Effector memory CD4-positive, alpha-beta T cell (primary cell): ENCODE results near the gene KRAS.

ENCODE experiments used
- DNase-seq, 3 donors: peaks; one replicate each; pipeline ENCODE4 v3.0.0-alpha.2; 2020
- H3K27ac ChIP-seq: 2 replicates; pipeline ENCODE4 v1.7.0; 2013; ENCODE audit warnings: mild to moderate bottlenecking, low read length, moderate library complexity; ENCODE audit not compliant: insufficient read depth, poor library complexity, severe bottlenecking
- H3K27me3 ChIP-seq: replicated peaks from 2 replicates; pipeline ENCODE4 v1.7.0; 2013; ENCODE audit warnings: mild to moderate bottlenecking, low read length; ENCODE audit not compliant: insufficient read depth, control insufficient read depth, poor library complexity, severe bottlenecking
- H3K36me3 ChIP-seq: 2 replicates; pipeline ENCODE4 v1.7.0; 2013; ENCODE audit warnings: mild to moderate bottlenecking, low read length, moderate library complexity; ENCODE audit not compliant: control insufficient read depth, insufficient read depth
- H3K4me1 ChIP-seq: 2 replicates; pipeline ENCODE4 v1.7.0; 2013; ENCODE audit warnings: low read length, mild to moderate bottlenecking; ENCODE audit not compliant: control insufficient read depth, insufficient read depth, poor library complexity, severe bottlenecking
- H3K4me3 ChIP-seq: 2 replicates; pipeline ENCODE4 v1.7.0; 2013; ENCODE audit warnings: low read length, low read depth, mild to moderate bottlenecking; ENCODE audit not compliant: insufficient read depth, poor library complexity, severe bottlenecking
- H3K9me3 ChIP-seq: 2 replicates; pipeline ENCODE4 v1.7.0; 2013; ENCODE audit warnings: mild to moderate bottlenecking, low read length, moderate library complexity; ENCODE audit not compliant: control insufficient read depth

Gene KRAS

DNA sequence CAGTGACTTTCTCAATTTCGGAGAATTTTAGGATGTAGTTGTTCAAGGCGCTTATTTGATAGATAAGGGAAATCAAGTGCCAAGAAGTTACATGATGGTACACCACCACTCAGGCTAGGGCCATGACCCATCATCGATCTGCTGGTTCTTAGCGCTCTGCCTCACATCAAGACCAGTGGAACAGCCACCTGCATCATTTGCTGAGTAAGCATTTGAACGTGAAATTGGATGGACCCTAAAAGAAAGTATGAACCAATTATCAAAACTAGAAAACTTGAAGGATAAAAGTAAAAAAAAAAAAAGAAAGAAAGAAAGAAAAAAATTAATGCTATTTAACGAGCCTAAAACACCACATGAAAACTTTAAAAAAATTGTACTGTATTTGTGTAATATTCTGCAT lies 27.5 kb upstream of the KRAS start:
- Histone ChIP-seq H3K9me3 (no peaks in the 10 kb centered on the region), H3K27ac (no peak overlapping the region), H3K4me1 (peaks cover 6% of the 10 kb centered on the region), H3K4me3 (no peak overlapping the region), H3K27me3 (no peaks in the 10 kb centered on the region), H3K36me3 (no peaks in the 10 kb centered on the region)
- no peak for DNase-seq

DNA sequence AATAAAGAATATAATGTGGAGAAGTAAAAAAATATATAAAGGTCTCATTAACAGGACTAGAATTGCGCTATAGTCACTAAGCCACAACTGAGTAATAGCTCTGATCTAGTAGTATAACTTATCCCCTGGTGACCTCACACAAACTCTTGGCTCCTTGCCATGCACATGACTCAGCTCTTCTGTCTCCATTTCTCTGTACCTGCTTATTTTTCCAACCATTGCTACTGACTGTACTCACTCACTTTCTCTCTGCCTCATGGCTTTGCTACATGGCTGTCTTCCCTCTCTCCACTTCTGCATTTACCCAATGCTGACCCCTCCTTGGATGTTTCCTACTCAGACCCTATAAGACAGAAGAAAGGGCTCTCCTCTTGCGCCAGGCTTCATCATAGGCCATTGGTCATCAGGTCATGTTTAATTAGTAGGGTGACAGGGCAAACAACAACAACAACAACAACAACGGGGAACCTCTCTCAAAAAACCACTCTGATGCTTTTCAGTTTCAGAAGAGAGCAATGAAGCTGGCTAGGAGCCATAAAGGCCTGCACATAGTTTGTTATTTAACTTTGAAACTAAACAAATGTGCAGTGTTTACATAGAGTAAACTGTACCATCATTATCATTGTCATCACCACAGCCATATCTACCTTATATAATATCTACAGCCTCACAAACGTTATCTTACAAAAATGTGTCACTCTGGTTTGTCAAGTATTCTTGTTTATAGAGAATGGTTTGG lies 25.6 kb upstream of the KRAS start:
- Histone ChIP-seq H3K9me3 (no peaks in the 10 kb centered on the region), H3K27ac (no peak overlapping the region), H3K36me3 (no peaks in the 10 kb centered on the region), H3K4me3 (no peak overlapping the region), H3K27me3 (no peaks in the 10 kb centered on the region), H3K4me1 (peaks cover 6% of the 10 kb centered on the region)
- DNase-seq = no peak

DNA sequence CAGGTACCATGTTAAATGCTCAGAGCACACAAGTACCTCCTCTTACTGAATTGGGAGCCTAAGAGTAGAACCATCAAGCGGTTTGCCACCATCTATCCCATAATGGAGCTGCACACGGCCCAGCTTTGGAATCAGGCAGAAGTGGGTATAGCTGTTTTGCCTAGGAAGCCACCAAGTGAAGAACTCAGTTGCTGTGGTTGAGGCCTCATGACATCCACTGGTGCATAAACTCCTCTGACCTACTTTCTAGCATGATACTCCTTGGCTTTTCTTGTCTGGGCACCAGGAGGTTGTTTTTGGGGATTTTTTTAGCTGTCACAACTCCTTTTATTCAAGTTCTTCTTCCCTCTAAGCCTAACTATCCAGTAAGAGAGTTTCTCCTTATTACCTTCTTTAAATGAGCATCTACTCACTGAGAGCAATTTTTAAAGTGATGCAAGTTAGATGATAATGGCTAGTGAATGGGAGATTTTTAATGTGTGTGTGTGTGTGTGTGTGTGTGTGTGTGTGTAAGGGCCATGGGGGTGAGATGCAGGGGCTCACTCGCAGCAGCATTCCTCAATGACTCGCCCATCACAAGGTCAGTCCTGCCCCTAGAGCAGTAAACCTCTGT lies 20.9 kb upstream of the KRAS start:
- Histone ChIP-seq H3K27me3 (no peaks in the 10 kb centered on the region), H3K9me3 (no peaks in the 10 kb centered on the region), H3K36me3 (no peaks in the 10 kb centered on the region), H3K27ac (no peak overlapping the region), H3K4me1 (no peaks in the 10 kb centered on the region), H3K4me3 (no peak overlapping the region)
- DNase-seq = no peak

DNA sequence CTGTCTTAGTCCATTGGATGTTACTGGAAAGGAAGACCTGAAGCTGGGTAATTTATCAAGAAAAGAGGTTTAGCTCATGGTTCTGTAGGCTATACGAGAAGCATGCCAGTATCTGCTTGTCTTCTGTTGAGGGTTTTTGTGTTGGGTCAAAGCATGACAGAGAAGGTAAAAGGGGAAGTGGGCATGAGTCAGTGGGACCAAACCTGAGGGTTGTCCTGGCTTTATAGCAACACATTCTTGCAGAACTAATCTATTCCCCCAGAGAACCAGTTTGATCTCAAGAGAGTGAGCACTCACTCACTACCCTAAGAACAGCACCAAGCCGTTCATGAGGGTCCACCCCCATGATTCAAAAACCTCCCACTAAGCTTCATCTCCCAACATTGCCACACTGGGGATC lies 19.0 kb upstream of the KRAS start:
- Histone ChIP-seq H3K4me3 (no peak overlapping the region), H3K9me3 (no peaks in the 10 kb centered on the region), H3K27ac (no peak overlapping the region), H3K4me1 (no peaks in the 10 kb centered on the region), H3K27me3 (no peaks in the 10 kb centered on the region), H3K36me3 (no peaks in the 10 kb centered on the region)
- DNase-seq = no peak

DNA sequence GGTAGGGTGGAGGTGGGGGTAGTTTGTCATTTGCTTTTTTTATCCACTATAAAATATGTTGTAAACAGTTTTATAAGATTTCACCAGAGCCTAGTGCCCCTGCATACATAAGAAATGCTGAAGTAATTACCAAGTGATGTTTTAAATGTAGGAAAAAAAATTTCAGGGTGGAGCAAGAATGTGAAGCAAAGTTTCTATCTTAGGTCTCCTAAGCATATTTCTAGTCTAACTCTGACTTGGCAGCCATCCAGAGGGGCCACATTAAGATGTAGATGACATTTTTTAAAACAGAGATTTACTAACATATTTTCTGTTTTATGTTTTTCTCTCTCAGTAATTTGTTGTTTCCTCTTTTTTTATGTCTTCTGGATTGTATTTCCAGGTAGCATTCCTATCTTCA lies 15.8 kb upstream of the KRAS start:
- Histone ChIP-seq H3K36me3 (no peaks in the 10 kb centered on the region), H3K4me3 (no peak overlapping the region), H3K27me3 (no peaks in the 10 kb centered on the region), H3K4me1 (no peaks in the 10 kb centered on the region), H3K27ac (no peak overlapping the region), H3K9me3 (no peaks in the 10 kb centered on the region)
- DNase-seq = no peak

DNA sequence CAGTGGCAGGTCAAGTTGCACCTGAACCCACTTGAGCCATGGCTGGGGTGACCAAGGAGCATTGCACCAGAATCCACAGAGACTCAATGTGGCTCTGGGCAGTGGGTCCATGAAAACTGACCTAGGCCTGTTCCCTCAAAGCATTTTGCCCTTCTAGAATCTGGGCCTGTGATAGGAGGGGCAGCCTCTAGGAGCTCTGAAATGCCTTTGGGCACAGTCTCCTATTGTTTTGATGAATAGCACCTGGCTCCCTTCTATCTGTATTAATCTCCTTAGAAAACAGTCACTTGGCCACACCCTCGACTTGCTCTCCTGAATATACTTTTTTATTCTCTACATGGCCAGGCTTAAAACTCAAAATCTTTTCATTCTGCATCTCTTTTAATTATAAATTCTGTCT lies 14.1 kb upstream of the KRAS start:
- Histone ChIP-seq H3K4me1 (no peaks in the 10 kb centered on the region), H3K36me3 (no peaks in the 10 kb centered on the region), H3K27me3 (no peaks in the 10 kb centered on the region), H3K4me3 (no peak overlapping the region), H3K27ac (no peak overlapping the region), H3K9me3 (no peaks in the 10 kb centered on the region)
- no peak for DNase-seq

DNA sequence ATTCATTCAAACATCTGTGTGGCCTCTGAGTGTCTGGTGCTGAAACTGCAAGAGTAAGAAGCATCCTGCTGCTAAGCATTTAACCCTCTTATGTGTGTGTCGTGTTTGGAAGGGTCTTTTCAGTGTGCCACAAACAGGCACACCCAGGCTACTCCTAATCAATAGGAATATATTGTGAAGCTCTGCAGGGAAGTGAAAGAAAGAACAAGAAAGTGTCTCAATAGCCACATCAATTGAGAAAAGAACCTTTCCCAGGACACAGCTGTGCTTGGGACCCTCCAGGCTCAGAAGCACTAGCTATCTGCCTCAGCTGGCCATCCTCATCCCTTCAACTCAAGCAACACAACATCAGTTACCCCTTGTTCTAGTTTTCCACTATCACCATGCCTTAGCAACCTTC lies 13.4 kb upstream of the KRAS start:
- Histone ChIP-seq H3K9me3 (no peaks in the 10 kb centered on the region), H3K36me3 (no peaks in the 10 kb centered on the region), H3K27me3 (no peaks in the 10 kb centered on the region), H3K27ac (no peak overlapping the region), H3K4me3 (no peak overlapping the region), H3K4me1 (no peaks in the 10 kb centered on the region)
- DNase-seq = no peak

DNA sequence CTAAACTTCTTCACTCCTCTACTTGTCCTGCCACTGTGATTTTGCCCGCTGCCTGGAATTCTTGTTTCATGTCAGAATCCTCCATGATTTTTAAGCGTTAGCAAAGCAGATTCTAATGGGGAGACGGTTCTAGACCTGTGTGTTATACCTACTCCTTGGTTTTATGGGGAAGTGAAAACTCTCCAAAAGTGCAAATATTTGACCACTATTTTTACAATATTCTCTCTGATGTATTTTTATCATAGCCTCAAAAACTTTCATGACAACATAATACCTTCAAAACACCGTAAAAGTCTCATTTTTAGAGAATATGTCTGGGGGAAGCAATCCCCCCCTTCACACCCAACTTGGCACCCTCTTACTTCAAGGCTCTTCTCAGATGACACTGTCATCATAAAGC lies 12.9 kb upstream of the KRAS start:
- Histone ChIP-seq H3K27me3 (no peaks in the 10 kb centered on the region), H3K4me1 (no peaks in the 10 kb centered on the region), H3K27ac (no peak overlapping the region), H3K36me3 (no peaks in the 10 kb centered on the region), H3K9me3 (no peaks in the 10 kb centered on the region), H3K4me3 (no peak overlapping the region)
- no peak for DNase-seq

DNA sequence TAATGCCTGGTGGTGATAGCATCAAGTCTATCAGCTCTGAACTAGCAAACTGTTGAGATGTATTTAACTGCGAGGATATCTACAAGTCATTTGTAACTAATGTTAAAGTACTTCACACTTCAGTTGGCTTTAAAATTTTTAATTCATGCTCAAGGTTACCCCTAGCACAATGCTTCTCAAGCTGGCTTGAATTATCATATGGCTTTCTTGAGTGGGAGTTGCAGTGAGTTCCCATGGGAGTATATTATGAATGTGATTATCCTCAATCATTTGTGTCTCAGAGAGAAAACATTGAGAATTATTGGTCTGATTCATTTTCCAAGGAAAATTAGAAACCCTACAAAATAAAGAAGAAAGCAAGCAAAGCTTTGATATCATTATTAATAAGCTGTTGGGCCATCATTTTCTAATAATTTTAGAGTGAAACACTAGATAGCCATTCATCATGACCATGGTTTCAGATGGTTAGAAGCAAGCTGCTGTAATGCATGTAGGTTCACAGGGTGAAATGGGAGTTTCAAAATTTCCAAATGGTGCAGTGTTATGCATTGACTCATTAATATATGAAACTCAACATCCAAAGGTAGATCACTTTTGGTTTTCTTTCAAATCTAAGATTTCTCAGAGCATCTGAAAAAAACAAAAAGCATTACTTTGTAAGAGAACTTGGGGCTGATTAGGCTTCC lies 11.8 kb upstream of the KRAS start:
- H3K4me1 ChIP-seq = no peaks in the 10 kb centered on the region
- H3K4me3 ChIP-seq = no peak overlapping the region
- no peaks in the 10 kb centered on the region for H3K9me3 ChIP-seq
- no peak overlapping the region for H3K27ac ChIP-seq
- no peak for DNase-seq
- H3K27me3 ChIP-seq = no peaks in the 10 kb centered on the region
- no peaks in the 10 kb centered on the region for H3K36me3 ChIP-seq

DNA sequence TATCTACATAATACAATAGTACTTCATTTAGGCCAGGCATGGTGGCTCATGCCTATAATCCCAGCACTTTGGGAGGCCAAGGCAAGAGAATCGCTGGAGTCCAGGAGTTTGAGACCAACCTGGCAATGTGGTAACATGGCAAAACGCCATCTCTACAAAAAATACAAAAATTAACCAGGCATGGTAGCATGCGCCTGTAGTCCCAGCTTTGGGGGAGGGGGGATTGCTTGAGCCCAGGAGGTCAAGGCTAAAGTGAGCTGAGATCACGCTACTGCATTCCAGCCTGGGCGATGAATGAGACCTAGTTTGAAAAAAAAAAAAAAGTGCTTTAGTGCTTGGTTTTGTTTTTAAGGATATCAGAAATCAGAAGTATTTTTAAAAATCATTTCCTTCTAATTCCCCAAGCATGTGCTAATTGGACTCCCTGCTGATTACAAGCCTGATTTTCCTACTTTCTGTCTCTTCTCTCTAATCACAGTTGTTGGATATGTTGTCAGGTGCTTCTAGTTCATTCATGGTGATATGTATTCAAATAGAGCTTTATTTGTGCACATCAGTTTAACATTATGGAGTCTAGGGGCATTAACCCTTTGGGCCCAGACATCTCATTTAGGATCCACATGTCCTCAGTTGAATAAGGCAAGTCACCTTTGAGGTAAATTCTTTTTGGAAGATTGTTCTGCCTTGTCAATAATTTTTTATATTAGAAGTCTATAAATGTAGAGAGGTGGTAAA lies 7.0 kb upstream of the KRAS start:
- H3K4me1 ChIP-seq = no peaks in the 10 kb centered on the region
- H3K27ac ChIP-seq = no peak overlapping the region
- no peaks in the 10 kb centered on the region for H3K27me3 ChIP-seq
- no peaks in the 10 kb centered on the region for H3K9me3 ChIP-seq
- H3K4me3 ChIP-seq = no peak overlapping the region
- DNase-seq = no peak
- H3K36me3 ChIP-seq = no peaks in the 10 kb centered on the region
